NCI-H2081 (cell line): ENCODE results near the gene CAPZB.

Source experiments
- DNase-seq, 2 experiments: peaks; one replicate each; lab custom pipeline; 2025; lab: John Stamatoyannopoulos, UW

The CAPZB gene

GRCh38 chr1:19405761-19406487 is 79.4 kb downstream of the CAPZB start:
- DNase-seq, result peak; percentile 22 to 43

- no peak for DNase-seq
Measured at GRCh38 chr1:19405195-19405760, 80.1 kb downstream of the CAPZB start.

GRCh38 chr1:19404748-19405147 is 80.6 kb downstream of the CAPZB start:
- no peak for DNase-seq

- no peak for DNase-seq
Measured at GRCh38 chr1:19403256-19403655, 82.1 kb downstream of the CAPZB start.

- no peak for DNase-seq
Measured at GRCh38 chr1:19402031-19402813, 83.1 kb downstream of the CAPZB start.

- peak in 1 of 2 experiments; percentile 57 for DNase-seq
Measured at GRCh38 chr1:19401535-19401889, 83.8 kb downstream of the CAPZB start.

GRCh38 chr1:19400875-19401534 is 84.3 kb downstream of the CAPZB start:
- DNase-seq, result no peak

- no peak for DNase-seq
Measured at GRCh38 chr1:19400192-19400611, 85.1 kb downstream of the CAPZB start.

GRCh38 chr1:19398309-19398760 is 87.0 kb downstream of the CAPZB start:
- no peak for DNase-seq

- no peak for DNase-seq
Measured at GRCh38 chr1:19397217-19397945, 88.0 kb downstream of the CAPZB start.

GRCh38 chr1:19396280-19396679 is 89.1 kb downstream of the CAPZB start:
- DNase-seq, result no peak

- no peak for DNase-seq
Measured at GRCh38 chr1:19395678-19396192, 89.6 kb downstream of the CAPZB start.

- DNase-seq, result no peak
Measured at GRCh38 chr1:19393046-19393445, 92.3 kb downstream of the CAPZB start.

GRCh38 chr1:19392221-19392620 is 93.1 kb downstream of the CAPZB start:
- no peak for DNase-seq

GRCh38 chr1:19391596-19391981 is 93.8 kb downstream of the CAPZB start:
- no peak for DNase-seq

- DNase-seq, result no peak
Measured at GRCh38 chr1:19390901-19391595, 94.3 kb downstream of the CAPZB start.

GRCh38 chr1:19390166-19390850 is 95.0 kb downstream of the CAPZB start:
- DNase-seq, result no peak

- DNase-seq, result no peak
Measured at GRCh38 chr1:19388980-19389379, 96.4 kb downstream of the CAPZB start.

- DNase-seq, result no peak
Measured at GRCh38 chr1:19387045-19387467, 98.3 kb downstream of the CAPZB start.

- no peak for DNase-seq
Measured at GRCh38 chr1:19385869-19386591, 99.3 kb downstream of the CAPZB start.
